HEK293T (cell line): ENCODE results near the gene CCDC159.

Experiments
- BHLHE40 ChIP-seq: fragments of 450-650 bp; IDR thresholded peaks from 2 replicates; pipeline ENCODE4 v1.6.1; 2016; ENCODE audit warnings: mild to moderate bottlenecking, moderate library complexity, borderline replicate concordance
- FOXK2 ChIP-seq: fragments of 450-650 bp; IDR thresholded peaks from 2 replicates; pipeline ENCODE4 v1.6.1; 2016; ENCODE audit warnings: mild to moderate bottlenecking
- FOXM1 ChIP-seq: fragments of 450-650 bp; IDR thresholded peaks from 2 replicates; pipeline ENCODE4 v1.6.1; 2017; ENCODE audit warnings: mild to moderate bottlenecking, borderline replicate concordance
- SUZ12 ChIP-seq: fragments of 450-650 bp; IDR thresholded peaks from 2 replicates; pipeline ENCODE4 v1.6.1; 2016; ENCODE audit warnings: mild to moderate bottlenecking

DNA sequence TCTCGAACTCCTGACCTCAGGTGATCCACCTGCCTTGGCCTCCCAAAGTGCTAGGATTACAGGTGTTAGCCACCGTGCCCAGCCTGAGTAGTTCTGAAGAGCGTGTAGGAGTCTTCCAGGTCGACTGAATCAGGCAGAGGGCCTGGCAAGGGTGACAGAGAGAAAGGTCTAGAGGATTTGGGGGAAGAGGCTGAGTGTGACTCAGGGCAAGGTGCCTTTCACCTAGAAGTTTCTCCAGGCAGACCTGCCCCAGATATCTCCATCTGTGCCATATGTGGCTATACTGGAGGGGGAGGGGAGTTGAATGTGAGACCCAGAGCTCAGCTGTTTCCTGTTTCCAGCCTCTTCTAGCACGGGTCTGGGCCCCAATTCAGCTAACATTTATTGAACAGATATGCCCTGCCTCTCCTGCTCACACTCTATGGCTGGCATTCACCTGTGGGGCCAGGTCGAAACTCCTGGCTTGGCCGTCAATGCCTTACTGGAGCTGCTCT, 1.3 kb downstream of the CCDC159 start:
- no peak for TF ChIP-seq SUZ12
- TF ChIP-seq FOXM1: no peak
- TF ChIP-seq BHLHE40: no peak
- no peak for TF ChIP-seq FOXK2
